HepG2 (cell line): Measurements from ENCODE around the gene CAMTA1. TPM values are rescaled to one million over a fixed set of nuclear protein-coding genes. Genes with fewer than 3 reads are reported as not detected.

Source experiments
- ATAC-seq: fragments of 200-7000 bp; cut with Tn5 transposase; 3 replicates; pipeline ENCODE4 v1.9.1; 2020; ENCODE audit warnings: mild to moderate bottlenecking, moderate library complexity
- BruUV-seq: library from RNA; stranded (reverse); fragments of 400-500 nt; replicated peaks from 2 replicates; lab custom pipeline; 2021; lab: Mats Ljungman, UMichigan
- CTCF ChIA-PET: fragments of 300-600 bp; formaldehyde crosslinking; extraction: SDS; loops from one replicate; lab custom pipeline; 2021; ENCODE audit warnings: low total read pairs, inconsistent platforms, low intra/inter-chr PET ratio; lab: Yijun Ruan, JAX
- POLR2A ChIA-PET: fragments of 350-600 bp; sonication (Branson Sonifier 250); formaldehyde crosslinking; loops from one replicate; lab custom pipeline; 2020; ENCODE audit warnings: antibody characterized with exemption, inconsistent platforms; lab: Yijun Ruan, JAX
- DNase-seq: peaks from one replicate; pipeline ENCODE4 v3.0.0-alpha.2; 2015; ENCODE audit warnings: low spot score
- FAIRE-seq: peaks from 3 replicates; lab custom pipeline; 2011; peaks lifted over from hg19 to GRCh38; lab: Jason Lieb, UNC
- H2AFZ ChIP-seq: one replicate; pipeline ENCODE4 v1.6.1; 2011; ENCODE audit warnings: low read length, inconsistent platforms
- H3K27ac ChIP-seq: fragments of 300-600 bp; 3 replicates; pipeline ENCODE4 v1.8.0; 2011; ENCODE audit warnings: mixed run types, mild to moderate bottlenecking, mixed read lengths, low read length, inconsistent platforms; ENCODE audit not compliant: insufficient read depth; ENCODE audit errors: extremely low read length
- H3K27me3 ChIP-seq, 2 experiments: fragments of 200-600 bp in 1 of 2; 2 replicates in 1 of 2; 3 replicates in 1 of 2; pipeline versions ENCODE4 v1.6.0 to v1.8.0; 2011; ENCODE audit warnings: low read length in 2 of 2, mild to moderate bottlenecking in 2 of 2, moderate library complexity in 2 of 2, inconsistent platforms in 1 of 2; ENCODE audit not compliant: insufficient read depth in 2 of 2, control insufficient read depth in 1 of 2
- H3K36me3 ChIP-seq, 2 experiments: fragments of 200-600 bp in 1 of 2; replicated peaks in 1 of 2; 2 replicates in 1 of 2; 3 replicates in 1 of 2; pipeline versions ENCODE4 v1.5.1 to v1.8.0; 2011; ENCODE audit warnings: low read length in 2 of 2, inconsistent platforms in 1 of 2; ENCODE audit not compliant: insufficient read depth in 2 of 2, control insufficient read depth in 1 of 2
- H3K4me1 ChIP-seq: 2 replicates; pipeline ENCODE4 v1.5.1; 2012; ENCODE audit warnings: low read length, inconsistent platforms; ENCODE audit not compliant: insufficient read depth
- H3K4me2 ChIP-seq: 2 replicates; pipeline ENCODE4 v1.6.0; 2011; ENCODE audit warnings: low read depth, low read length, inconsistent platforms
- H3K4me3 ChIP-seq, 3 experiments: fragments of 200-600 bp in 1 of 3; sonication (generic), shearing (Covaris generic) in 1 of 3; replicated peaks in 1 of 3; 2 replicates each; pipeline ENCODE4 v1.5.1; 2011 to 2016; ENCODE audit warnings: low read length in 3 of 3, inconsistent platforms in 2 of 3, low read depth in 2 of 3, mild to moderate bottlenecking in 2 of 3, control low read depth in 1 of 3, mixed read lengths in 1 of 3; ENCODE audit not compliant: insufficient read depth in 1 of 3
- H3K79me2 ChIP-seq: one replicate; pipeline ENCODE4 v1.6.1; 2011; ENCODE audit warnings: low read length, inconsistent platforms; ENCODE audit not compliant: insufficient read depth
- H3K9ac ChIP-seq: 2 replicates; pipeline ENCODE4 v1.6.0; 2011; ENCODE audit warnings: mild to moderate bottlenecking, low read depth, low read length, inconsistent platforms; ENCODE audit not compliant: insufficient read depth
- H3K9me3 ChIP-seq: 2 replicates; pipeline ENCODE4 v1.5.1; 2012; ENCODE audit warnings: mild to moderate bottlenecking, low read length
- H4K20me1 ChIP-seq: 2 replicates; pipeline ENCODE4 v1.6.0; 2011; ENCODE audit warnings: inconsistent platforms, mild to moderate bottlenecking, low read length, moderate library complexity; ENCODE audit not compliant: insufficient read depth
- MAFK ChIP-seq, 2 experiments: IDR thresholded peaks in 1 of 2; conservative IDR thresholded peaks in 1 of 2; 2 replicates each; pipeline ENCODE4 v1.6.1; 2011; ENCODE audit warnings: improper control_type of control experiment in 2 of 2, low read length in 2 of 2
- NFYC ChIP-seq: IDR thresholded peaks from 2 replicates; pipeline ENCODE4 v1.6.1; 2016; ENCODE audit warnings: missing genetic modification reagents, missing compliant biosample characterization
- ONECUT2 ChIP-seq: sonication (generic); formaldehyde crosslinking; IDR thresholded peaks from 2 replicates; pipeline ENCODE4 v1.4.0; 2020; ENCODE audit warnings: missing genetic modification reagents
- RARG ChIP-seq: sonication (generic); formaldehyde crosslinking; IDR thresholded peaks from 2 replicates; pipeline ENCODE4 v1.4.0; 2020; ENCODE audit warnings: low read depth, mild to moderate bottlenecking, missing genetic modification reagents
- RFXAP ChIP-seq: sonication (generic); formaldehyde crosslinking; IDR thresholded peaks from 2 replicates; pipeline ENCODE4 v1.4.0; 2020; ENCODE audit warnings: missing genetic modification reagents, borderline replicate concordance
- SMC3 ChIP-seq: IDR thresholded peaks from 2 replicates; pipeline ENCODE4 v1.6.1; 2011; ENCODE audit warnings: low read length, improper control_type of control experiment
- SOX6 ChIP-seq, 2 experiments: fragments of 450-650 bp in 1 of 2; sonication (generic) in 1 of 2; formaldehyde crosslinking in 1 of 2; IDR thresholded peaks; 2 replicates each; pipeline versions ENCODE4 v1.4.0 to v1.6.1; 2017 to 2020; ENCODE audit warnings: antibody characterized with exemption in 1 of 2, mild to moderate bottlenecking in 1 of 2, missing genetic modification reagents in 1 of 2
- ZIK1 ChIP-seq: sonication (generic); formaldehyde crosslinking; IDR thresholded peaks from 2 replicates; pipeline ENCODE4 v1.5.0; 2020; ENCODE audit warnings: mild to moderate bottlenecking, low read depth, missing genetic modification reagents, borderline replicate concordance
- ZNF33A ChIP-seq: sonication (generic); formaldehyde crosslinking; IDR thresholded peaks from 2 replicates; pipeline ENCODE4 v1.5.1; 2020; ENCODE audit warnings: missing genetic modification reagents, mild to moderate bottlenecking, moderate library complexity, borderline replicate concordance
- ZNF446 ChIP-seq: sonication (generic); formaldehyde crosslinking; IDR thresholded peaks from 2 replicates; pipeline ENCODE4 v1.5.0; 2020; ENCODE audit warnings: mild to moderate bottlenecking, missing genetic modification reagents
- ZNF552 ChIP-seq: sonication (generic); formaldehyde crosslinking; IDR thresholded peaks from 2 replicates; pipeline ENCODE4 v1.9.0; 2022; ENCODE audit warnings: missing genetic modification reagents, mild to moderate bottlenecking, borderline replicate concordance
- ZNF670 ChIP-seq: sonication (generic); formaldehyde crosslinking; IDR thresholded peaks from 2 replicates; pipeline ENCODE4 v1.8.0; 2022; ENCODE audit warnings: mild to moderate bottlenecking, missing genetic modification reagents, borderline replicate concordance
- ZNF720 ChIP-seq: sonication (generic); formaldehyde crosslinking; IDR thresholded peaks from 2 replicates; pipeline ENCODE4 v1.4.0; 2020; ENCODE audit warnings: missing genetic modification reagents
- WGBS: methylation state at CpG from one replicate; pipeline ENCODE4 v1.1.6; 2017; ENCODE audit warnings: low lambda C conversion rate; 5-methylcytosine and 5-hydroxymethylcytosine counted together
- in situ Hi-C: cut with HindIII; loops from 2 replicates; pipeline ENCODE4 v1.10.0; 2017; ENCODE audit warnings: low pct_unique_long_range_greater_than_20kb; ENCODE audit not compliant: extremely low pct_ligation_motif_present
- intact Hi-C: fragments of 100-400 bp; cut with micrococcal nuclease; formaldehyde crosslinking; loops from one replicate; pipeline ENCODE4 v1.10.0; 2022; ENCODE audit not compliant: unreplicated experiment
- polyA plus RNA-seq, 8 experiments: library from polyadenylated mRNA; depleted of rRNA in 3 of 8; stranded (reverse) in 7 of 8; unstranded in 1 of 8; fragments of >200 nt; fragmentation: Illumina TruSeq in 4 of 8; extraction: Trizol in 4 of 8; gene quantifications; 2 replicates each; pipeline versions ENCODE4 v1.2.1 to v1.2.3, GENCODE V29; 2011 to 2016; ENCODE audit warnings: low read depth in 4 of 8, missing spikeins in 1 of 8, mixed read lengths in 1 of 8; ENCODE audit not compliant: insufficient read depth in 1 of 8
- total RNA-seq, 5 experiments: library from RNA; depleted of rRNA; stranded (reverse); fragments of >200 nt; fragmentation: Illumina TruSeq; extraction: Trizol; gene quantifications; 2 replicates each; pipeline ENCODE4 v1.2.3, GENCODE V29; 2016; ENCODE audit warnings: low read depth in 1 of 5
- TF ChIP-seq, protein P1 (sequence below): sonication (generic); formaldehyde crosslinking; IDR thresholded peaks from 2 replicates; pipeline ENCODE4 v1.5.0; 2020; ENCODE audit warnings: mild to moderate bottlenecking, missing genetic modification reagents

CAMTA1 gene
- total and polyA plus RNA-seq, 2 of the 13 experiments (the other 11 are each of a cell fraction or from before 2014, with no cell fraction given): 25.0 to 36.4 TPM

GRCh38 chr1:6750490-6750889, 34.8 kb upstream of the CAMTA1 start:
- TF ChIP-seq MAFK (conservative IDR thresholded peaks at IDR 0.05 in 1 of 2, IDR thresholded peaks at IDR 0.05 in 1 of 2; ENCODE audit: low read length in 2 of 2): no peak
- no peak for TF ChIP-seq SMC3
- no peak for TF ChIP-seq SOX6 (IDR thresholded peaks at IDR 0.05)
- no peak for TF ChIP-seq SOX6 (CRISPR knock-in tag; IDR thresholded peaks at IDR 0.05)
- TF ChIP-seq NFYC (CRISPR knock-in tag): no peak
- TF ChIP-seq ZNF33A: no peak
- no peak for TF ChIP-seq ZNF670 (CRISPR knock-in tag)
- TF ChIP-seq, protein P1, sequence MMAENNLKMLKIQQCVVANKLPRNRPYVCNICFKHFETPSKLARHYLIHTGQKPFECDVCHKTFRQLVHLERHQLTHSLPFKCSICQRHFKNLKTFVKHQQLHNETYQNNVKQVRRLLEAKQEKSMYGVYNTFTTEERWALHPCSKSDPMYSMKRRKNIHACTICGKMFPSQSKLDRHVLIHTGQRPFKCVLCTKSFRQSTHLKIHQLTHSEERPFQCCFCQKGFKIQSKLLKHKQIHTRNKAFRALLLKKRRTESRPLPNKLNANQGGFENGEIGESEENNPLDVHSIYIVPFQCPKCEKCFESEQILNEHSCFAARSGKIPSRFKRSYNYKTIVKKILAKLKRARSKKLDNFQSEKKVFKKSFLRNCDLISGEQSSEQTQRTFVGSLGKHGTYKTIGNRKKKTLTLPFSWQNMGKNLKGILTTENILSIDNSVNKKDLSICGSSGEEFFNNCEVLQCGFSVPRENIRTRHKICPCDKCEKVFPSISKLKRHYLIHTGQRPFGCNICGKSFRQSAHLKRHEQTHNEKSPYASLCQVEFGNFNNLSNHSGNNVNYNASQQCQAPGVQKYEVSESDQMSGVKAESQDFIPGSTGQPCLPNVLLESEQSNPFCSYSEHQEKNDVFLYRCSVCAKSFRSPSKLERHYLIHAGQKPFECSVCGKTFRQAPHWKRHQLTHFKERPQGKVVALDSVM: no peak
- TF ChIP-seq ZIK1 (CRISPR knock-in tag): no peak
- no peak for TF ChIP-seq ZNF446 (CRISPR knock-in tag)
- TF ChIP-seq ZNF720 (CRISPR knock-in tag): no peak
- TF ChIP-seq RFXAP (CRISPR knock-in tag): no peak
- no peak for TF ChIP-seq RARG
- TF ChIP-seq ONECUT2 (CRISPR knock-in tag): no peak
- no peak for TF ChIP-seq ZNF552 (CRISPR knock-in tag)
- TF ChIP-seq, all 625 proteins: peak for 0
- Histone ChIP-seq H3K4me3 (no peak overlapping the region), H4K20me1 (no peaks in the 10 kb centered on the region), H3K4me2 (no peak overlapping the region), H3K9me3 (no peaks in the 10 kb centered on the region), H3K27me3 (peaks cover 0 to 14% of the 10 kb centered on the region in 2 experiments; a peak in 2 of 5 replicates), H3K36me3 (no peaks in the 10 kb centered on the region), H3K27ac (no peak overlapping the region), H3K79me2 (no peaks in the 10 kb centered on the region), H2AFZ (no peak overlapping the region), H3K9ac (no peak overlapping the region), H3K4me1 (no peaks in the 10 kb centered on the region)
- WGBS: 17% methylated on average over 4 of the region's 4 CpGs
- POLR2A ChIA-PET: no interaction called here
- intact Hi-C loops: no loop called here
- DNase-seq (no peak), ATAC-seq (no peak), FAIRE-seq (no peak)
- in situ Hi-C loops: no loop called here
- CTCF ChIA-PET: no interaction called here
- BruUV-seq: no TSS peak
